ENCODE data around the gene RMND5B. TPM values are rescaled to one million over a fixed set of nuclear protein-coding genes. Genes with fewer than 3 reads are reported as not detected.
"Not testable (repeated sequence)": the region's sequence is repeated elsewhere in the genome, so short reads cannot be mapped to it uniquely, and the experiment has no call there.

RMND5B gene
- total and polyA plus RNA-seq, 10 donors: 22.2 to 52.8 (median 36.1) TPM

DNA sequence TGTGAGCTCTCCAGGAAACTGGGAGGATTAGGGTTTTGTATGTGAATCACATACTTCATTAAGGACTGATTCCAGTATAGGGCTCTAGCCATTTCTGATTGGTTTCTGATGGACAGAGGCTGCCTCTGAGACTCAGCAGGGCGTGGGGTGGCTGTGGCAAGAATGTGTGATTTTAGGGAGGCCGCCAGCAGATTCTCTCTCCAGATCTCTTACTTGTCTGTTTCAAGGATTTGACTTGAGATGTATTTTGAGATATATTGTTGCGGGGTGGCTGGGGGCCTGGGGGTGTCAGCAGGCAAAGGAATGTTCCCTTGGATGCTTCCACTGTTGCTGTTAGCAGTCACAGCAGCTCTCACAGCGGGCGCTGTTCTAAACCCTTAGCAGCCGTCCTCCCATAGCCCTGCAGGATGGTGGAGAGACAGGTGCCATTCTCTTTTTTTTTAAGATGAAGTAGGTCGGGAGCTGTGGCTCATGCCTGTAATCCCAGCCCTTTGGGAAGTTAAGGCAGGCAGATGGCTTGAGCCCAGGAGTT is 65.5 kb downstream of the RMND5B start:
- 90 to 95% (median 94%) methylated on average over 7 of the region's 7 CpGs for WGBS, 5 donors
- Histone ChIP-seq H3K36me3 (no peaks in the 10 kb centered on the region), H3K4me1 (peaks cover 0 to 26% (median 10%) of the 10 kb centered on the region in 6 donors), H3K27ac (no peak overlapping the region), H3K4me3 (no peak overlapping the region), H3K9me3 (no peaks in the 10 kb centered on the region), H3K27me3 (replicated peaks in 1 of 7) (peaks cover 0 to 22% (median 0%) of the 10 kb centered on the region in 7 donors)
- DNase-seq: no peak
- intact Hi-C loops (cut with DNase I; ENCODE audit: low total_unique reads): no loop called here
- no peak for TF ChIP-seq POLR2AphosphoS5 (IDR thresholded peaks at IDR 0.05)
- TF ChIP-seq, protein P1, sequence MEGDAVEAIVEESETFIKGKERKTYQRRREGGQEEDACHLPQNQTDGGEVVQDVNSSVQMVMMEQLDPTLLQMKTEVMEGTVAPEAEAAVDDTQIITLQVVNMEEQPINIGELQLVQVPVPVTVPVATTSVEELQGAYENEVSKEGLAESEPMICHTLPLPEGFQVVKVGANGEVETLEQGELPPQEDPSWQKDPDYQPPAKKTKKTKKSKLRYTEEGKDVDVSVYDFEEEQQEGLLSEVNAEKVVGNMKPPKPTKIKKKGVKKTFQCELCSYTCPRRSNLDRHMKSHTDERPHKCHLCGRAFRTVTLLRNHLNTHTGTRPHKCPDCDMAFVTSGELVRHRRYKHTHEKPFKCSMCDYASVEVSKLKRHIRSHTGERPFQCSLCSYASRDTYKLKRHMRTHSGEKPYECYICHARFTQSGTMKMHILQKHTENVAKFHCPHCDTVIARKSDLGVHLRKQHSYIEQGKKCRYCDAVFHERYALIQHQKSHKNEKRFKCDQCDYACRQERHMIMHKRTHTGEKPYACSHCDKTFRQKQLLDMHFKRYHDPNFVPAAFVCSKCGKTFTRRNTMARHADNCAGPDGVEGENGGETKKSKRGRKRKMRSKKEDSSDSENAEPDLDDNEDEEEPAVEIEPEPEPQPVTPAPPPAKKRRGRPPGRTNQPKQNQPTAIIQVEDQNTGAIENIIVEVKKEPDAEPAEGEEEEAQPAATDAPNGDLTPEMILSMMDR (IDR thresholded peaks at IDR 0.05 in 8 of 11, conservative IDR thresholded peaks at IDR 0.05 in 3 of 11): no peak
- no peak for TF ChIP-seq POLR2A (IDR thresholded peaks at IDR 0.05)

DNA sequence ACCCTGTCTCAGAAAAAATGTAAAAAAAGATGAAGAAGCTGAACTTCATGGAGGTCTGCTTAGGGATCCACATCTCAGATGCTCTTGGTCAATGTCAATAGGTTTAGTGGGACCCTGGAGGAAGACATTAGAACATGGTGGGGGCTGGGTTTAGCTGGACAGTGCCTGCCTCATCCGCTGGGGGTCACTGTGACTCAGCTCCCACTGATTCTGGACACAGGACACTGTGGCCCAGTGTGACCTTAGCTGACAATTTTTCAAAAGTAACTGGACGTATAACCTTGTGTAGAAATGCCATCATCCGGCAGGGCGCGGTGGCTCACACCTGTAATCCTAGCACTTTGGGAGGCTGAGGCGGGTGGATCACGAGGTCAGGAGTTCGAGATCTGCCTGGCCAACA is 66.2 kb downstream of the RMND5B start:
- intact Hi-C loops (cut with DNase I; ENCODE audit: low total_unique reads): no loop called here
- H3K36me3 ChIP-seq: no peaks in the 10 kb centered on the region
- no peak overlapping the region for H3K4me3 ChIP-seq
- DNase-seq: no peak
- peaks cover 0 to 16% (median 0%) of the 10 kb centered on the region in 7 donors for H3K27me3 ChIP-seq (replicated peaks in 1 of 7)
- H3K9me3 ChIP-seq: no peaks in the 10 kb centered on the region
- 75 to 89% (median 80%) methylated on average over 8 of the region's 8 CpGs for WGBS, 5 donors
- H3K4me1 ChIP-seq: peaks cover 0 to 32% (median 16%) of the 10 kb centered on the region in 6 donors
- TF ChIP-seq POLR2A (IDR thresholded peaks at IDR 0.05): no peak
- TF ChIP-seq, protein P1 (IDR thresholded peaks at IDR 0.05 in 8 of 11, conservative IDR thresholded peaks at IDR 0.05 in 3 of 11): peak in 6 of 11 experiments; percentile 21 to 50 (median 32)
- no peak overlapping the region for H3K27ac ChIP-seq

DNA sequence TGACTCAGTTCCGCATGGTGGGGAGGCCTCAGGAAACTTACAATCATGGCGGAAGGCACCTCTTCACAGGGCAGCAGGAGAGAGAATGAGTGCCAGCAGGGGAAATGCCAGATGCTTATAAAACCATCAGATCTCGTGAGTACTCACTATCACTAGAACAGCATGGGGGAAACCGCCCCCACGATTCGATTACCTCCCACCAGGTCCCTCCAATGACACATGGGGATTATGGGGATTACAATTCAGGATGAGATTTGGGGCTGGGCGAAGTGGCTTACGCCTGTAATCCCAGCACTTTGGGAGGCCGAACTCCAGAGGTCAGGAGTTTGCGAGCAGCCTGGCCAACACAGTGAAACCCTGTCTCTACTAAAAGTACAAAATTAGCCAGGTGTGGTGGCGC is 67.3 kb downstream of the RMND5B start:
- H3K4me3 ChIP-seq; intact Hi-C loops (cut with DNase I; ENCODE audit: low total_unique reads); DNase-seq; H3K9me3 ChIP-seq; H3K36me3 ChIP-seq; H3K27ac ChIP-seq: not testable (repeated sequence)
- Histone ChIP-seq H3K27me3 (replicated peaks in 1 of 7) (peaks cover 0 to 13% (median 0%) of the 10 kb centered on the region in 7 donors), H3K4me1 (peaks cover 0 to 41% (median 22%) of the 10 kb centered on the region in 6 donors)
- 70 to 88% (median 73%) methylated on average over 10 to 11 of the region's 11 CpGs for WGBS, 5 donors

DNA sequence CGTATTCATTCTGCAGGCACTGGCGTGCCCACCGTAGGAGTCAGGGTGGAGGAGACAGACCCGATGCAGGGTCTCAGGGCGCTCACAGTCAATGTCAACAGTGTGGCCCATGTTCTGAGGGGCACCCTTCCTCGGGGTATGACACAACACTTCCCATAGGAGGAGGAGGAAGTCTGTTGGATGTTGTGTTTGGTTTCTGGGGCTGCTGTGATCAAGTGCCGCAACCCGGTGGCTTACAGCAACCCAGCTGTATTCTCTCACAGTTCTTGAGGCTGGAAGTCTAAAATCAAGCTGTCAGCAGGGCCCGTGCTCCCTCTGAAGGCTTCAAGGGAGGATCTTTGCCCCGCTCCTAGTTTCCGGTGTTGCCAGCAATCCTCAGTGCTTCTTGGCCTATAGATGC is 67.9 kb downstream of the RMND5B start:
- no peak for DNase-seq
- intact Hi-C loops (cut with DNase I; ENCODE audit: low total_unique reads): no loop called here
- Histone ChIP-seq H3K9me3 (no peaks in the 10 kb centered on the region), H3K4me1 (peaks cover 0 to 38% (median 22%) of the 10 kb centered on the region in 6 donors), H3K27me3 (replicated peaks in 1 of 7) (peaks cover 0 to 8% (median 0%) of the 10 kb centered on the region in 7 donors), H3K36me3 (no peaks in the 10 kb centered on the region), H3K4me3 (no peak overlapping the region), H3K27ac (no peak overlapping the region)
- TF ChIP-seq POLR2AphosphoS5 (IDR thresholded peaks at IDR 0.05): no peak
- TF ChIP-seq POLR2A (IDR thresholded peaks at IDR 0.05): no peak
- TF ChIP-seq, protein P1 (IDR thresholded peaks at IDR 0.05 in 8 of 11, conservative IDR thresholded peaks at IDR 0.05 in 3 of 11): no peak
- WGBS, 5 donors: 52 to 76% (median 64%) methylated on average over 11 of the region's 11 CpGs
